A549 (cell line): ENCODE data around the gene CCDC40.

Source experiments
- CTCF ChIP-seq: fragments of >200 bp; sonication (Bioruptor Twin); formaldehyde crosslinking; IDR thresholded peaks from 3 replicates; pipeline ENCODE4 v1.5.1; 2016
- EP300 ChIP-seq, 2 experiments: fragments of >200 bp; sonication (Bioruptor Twin); formaldehyde crosslinking; IDR thresholded peaks; 2 replicates in 1 of 2; 3 replicates in 1 of 2; pipeline ENCODE4 v1.6.1; 2016 to 2017
- HDAC2 ChIP-seq: fragments of 200-600 bp; sonication (generic); IDR thresholded peaks from 2 replicates; pipeline ENCODE4 v1.6.1; 2016
- JUN ChIP-seq, 2 experiments: fragments of >200 bp; sonication (Bioruptor Twin); formaldehyde crosslinking; IDR thresholded peaks; 2 replicates in 1 of 2; 3 replicates in 1 of 2; pipeline ENCODE4 v1.6.1; 2016 to 2017
- MAFK ChIP-seq: fragments of 450-650 bp; IDR thresholded peaks from 2 replicates; pipeline ENCODE4 v1.6.1; 2014; ENCODE audit not compliant: partially characterized antibody
- POLR2A ChIP-seq: IDR thresholded peaks from 2 replicates; pipeline ENCODE4 v1.6.1; 2012; ENCODE audit warnings: mild to moderate bottlenecking, low read length
- ZFP36 ChIP-seq: fragments of 450-650 bp; IDR thresholded peaks from 2 replicates; pipeline ENCODE4 v1.6.1; 2014; ENCODE audit warnings: borderline replicate concordance; ENCODE audit not compliant: partially characterized antibody
- TF ChIP-seq, protein P1 (sequence below): fragments of 450-650 bp; IDR thresholded peaks from 2 replicates; pipeline ENCODE4 v1.6.1; 2014; ENCODE audit warnings: antibody characterized with exemption

GRCh38 chr17:80067393-80067986 lies 31.0 kb downstream of the CCDC40 start:
- TF ChIP-seq ZFP36 (no peak), CTCF (no peak), HDAC2 (no peak), EP300 (IDR thresholded peaks at IDR 0.05) (no peak), POLR2A (no peak), JUN (IDR thresholded peaks at IDR 0.05) (no peak), MAFK (no peak)
- TF ChIP-seq, protein P1, sequence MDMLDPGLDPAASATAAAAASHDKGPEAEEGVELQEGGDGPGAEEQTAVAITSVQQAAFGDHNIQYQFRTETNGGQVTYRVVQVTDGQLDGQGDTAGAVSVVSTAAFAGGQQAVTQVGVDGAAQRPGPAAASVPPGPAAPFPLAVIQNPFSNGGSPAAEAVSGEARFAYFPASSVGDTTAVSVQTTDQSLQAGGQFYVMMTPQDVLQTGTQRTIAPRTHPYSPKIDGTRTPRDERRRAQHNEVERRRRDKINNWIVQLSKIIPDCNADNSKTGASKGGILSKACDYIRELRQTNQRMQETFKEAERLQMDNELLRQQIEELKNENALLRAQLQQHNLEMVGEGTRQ = no peak
